ENCODE results near the gene ZNF804A. TPM values are rescaled to one million over a fixed set of nuclear protein-coding genes. Genes with fewer than 3 reads are reported as not detected.

ZNF804A gene
- total and polyA plus RNA-seq, 4 donors, result 0.07 to 0.37 (median 0.13) TPM

- no peak for DNase-seq (ENCODE audit: low spot score)
- Histone ChIP-seq H3K27me3 (ENCODE audit: control insufficient read depth in 4 of 4, insufficient read depth in 4 of 4, low read length in 3 of 4) (no peaks in the 10 kb centered on the region), H3K27ac (ENCODE audit: low read depth in 1 of 2, low read length in 2 of 2) (no peak overlapping the region), H3K4me3 (ENCODE audit: low read depth in 1 of 3, low read length in 3 of 3) (no peak overlapping the region), H3K36me3 (ENCODE audit: control insufficient read depth in 4 of 4, insufficient read depth in 3 of 4, low read depth in 1 of 4, low read length in 3 of 4) (no peaks in the 10 kb centered on the region), H3K4me1 (ENCODE audit: control insufficient read depth in 4 of 4, insufficient read depth in 4 of 4, low read length in 3 of 4) (no peaks in the 10 kb centered on the region), H3K9me3 (ENCODE audit: control insufficient read depth in 4 of 4, low read length in 3 of 4) (no peaks in the 10 kb centered on the region), H3K9ac (ENCODE audit: low read depth in 1 of 2, low read length in 2 of 2) (no peak overlapping the region)
- no peak for TF ChIP-seq JUND (IDR thresholded peaks at IDR 0.05)
- TF ChIP-seq SP1 (IDR thresholded peaks at IDR 0.05), result no peak
- TF ChIP-seq YY1 (IDR thresholded peaks at IDR 0.05), result no peak
- TF ChIP-seq TAF1 (conservative IDR thresholded peaks at IDR 0.05), result no peak
- no peak for TF ChIP-seq REST (IDR thresholded peaks at IDR 0.05)
- no peak for TF ChIP-seq GABPA (IDR thresholded peaks at IDR 0.05 in 1 of 2, conservative IDR thresholded peaks at IDR 0.05 in 1 of 2)
- TF ChIP-seq HNF4G (IDR thresholded peaks at IDR 0.05), result no peak
- no peak for TF ChIP-seq EGR1 (IDR thresholded peaks at IDR 0.05; ENCODE audit: low read depth in 2 of 2)
- TF ChIP-seq RXRA (IDR thresholded peaks at IDR 0.05), result no peak
- no peak for TF ChIP-seq HNF4A (conservative IDR thresholded peaks at IDR 0.05)
- no peak for TF ChIP-seq RAD21 (IDR thresholded peaks at IDR 0.05)
- no peak for TF ChIP-seq ZBTB33 (IDR thresholded peaks at IDR 0.05)
- no peak for TF ChIP-seq NR2F2 (IDR thresholded peaks at IDR 0.05)
- no peak for TF ChIP-seq CTCF (IDR thresholded peaks at IDR 0.05; ENCODE audit: low read depth, low read length, missing input control)
- no peak for TF ChIP-seq FOXA2 (IDR thresholded peaks at IDR 0.05)
- TF ChIP-seq FOXA1 (IDR thresholded peaks at IDR 0.05), result no peak
- no peak for TF ChIP-seq ATF3 (IDR thresholded peaks at IDR 0.05)
- TF ChIP-seq MAX (IDR thresholded peaks at IDR 0.05), result no peak
Observed at GRCh38 chr2:184633726-184634125, 35.4 kb downstream of the ZNF804A start.

All from liver (tissue), 9 donors.